Measurements from ENCODE around the gene COL4A1.

The COL4A1 gene

GRCh38 chr13:110133425-110134235, 173.3 kb downstream of the COL4A1 start:
- DNase-seq (ENCODE audit: low spot score) = no peak

GRCh38 chr13:110132225-110132982, 174.6 kb downstream of the COL4A1 start:
- DNase-seq (ENCODE audit: low spot score) = no peak

- DNase-seq (ENCODE audit: low spot score) = no peak
These were observed 175.5 kb downstream of the COL4A1 start for GRCh38 chr13:110131424-110131823.

- DNase-seq (ENCODE audit: low spot score) = no peak
These were observed 176.5 kb downstream of the COL4A1 start for GRCh38 chr13:110130431-110130830.

- no peak for DNase-seq (ENCODE audit: low spot score)
These were observed 177.3 kb downstream of the COL4A1 start for GRCh38 chr13:110129539-110130186.

GRCh38 chr13:110129076-110129475, 177.9 kb downstream of the COL4A1 start:
- DNase-seq (ENCODE audit: low spot score) = no peak

- no peak for DNase-seq (ENCODE audit: low spot score)
These were observed 178.4 kb downstream of the COL4A1 start for GRCh38 chr13:110128546-110128945.

GRCh38 chr13:110127986-110128511, 178.9 kb downstream of the COL4A1 start:
- DNase-seq (ENCODE audit: low spot score) = peak; percentile 55

GRCh38 chr13:110126391-110126961, 180.5 kb downstream of the COL4A1 start:
- peak; percentile 94 for DNase-seq (ENCODE audit: low spot score)

- no peak for DNase-seq (ENCODE audit: low spot score)
These were observed 181.2 kb downstream of the COL4A1 start for GRCh38 chr13:110125613-110126272.

- no peak for DNase-seq (ENCODE audit: low spot score)
These were observed 181.8 kb downstream of the COL4A1 start for GRCh38 chr13:110125157-110125556.

- DNase-seq (ENCODE audit: low spot score) = no peak
These were observed 182.6 kb downstream of the COL4A1 start for GRCh38 chr13:110124201-110124940.

- no peak for DNase-seq (ENCODE audit: low spot score)
These were observed 183.7 kb downstream of the COL4A1 start for GRCh38 chr13:110123041-110123809.

- DNase-seq (ENCODE audit: low spot score) = no peak
These were observed 185.4 kb downstream of the COL4A1 start for GRCh38 chr13:110121422-110122083.

GRCh38 chr13:110119935-110120905, 186.7 kb downstream of the COL4A1 start:
- peak; percentile 46 for DNase-seq (ENCODE audit: low spot score)

- no peak for DNase-seq (ENCODE audit: low spot score)
These were observed 188.9 kb downstream of the COL4A1 start for GRCh38 chr13:110118106-110118505.

- peak; percentile 51 for DNase-seq (ENCODE audit: low spot score)
These were observed 190.9 kb downstream of the COL4A1 start for GRCh38 chr13:110116072-110116487.

GRCh38 chr13:110115591-110115990, 191.4 kb downstream of the COL4A1 start:
- no peak for DNase-seq (ENCODE audit: low spot score)

Measured in kidney tubule cell (primary cell).